HG03066 (cell line): ENCODE measurements around the gene DDA1.
A peak's percentile ranks its signal among the peaks of the same experiment; 100 is the strongest.
"Not testable (repeated sequence)": the region's sequence is repeated elsewhere in the genome, so short reads cannot be mapped to it uniquely, and the experiment has no call there.

ENCODE experiments used
- ATAC-seq: cut with Tn5 transposase; IDR thresholded peaks from one replicate; pipeline ENCODE4 v1.9.1; 2021; ENCODE audit warnings: low read depth; ENCODE audit not compliant: unreplicated experiment

Gene DDA1

DNA sequence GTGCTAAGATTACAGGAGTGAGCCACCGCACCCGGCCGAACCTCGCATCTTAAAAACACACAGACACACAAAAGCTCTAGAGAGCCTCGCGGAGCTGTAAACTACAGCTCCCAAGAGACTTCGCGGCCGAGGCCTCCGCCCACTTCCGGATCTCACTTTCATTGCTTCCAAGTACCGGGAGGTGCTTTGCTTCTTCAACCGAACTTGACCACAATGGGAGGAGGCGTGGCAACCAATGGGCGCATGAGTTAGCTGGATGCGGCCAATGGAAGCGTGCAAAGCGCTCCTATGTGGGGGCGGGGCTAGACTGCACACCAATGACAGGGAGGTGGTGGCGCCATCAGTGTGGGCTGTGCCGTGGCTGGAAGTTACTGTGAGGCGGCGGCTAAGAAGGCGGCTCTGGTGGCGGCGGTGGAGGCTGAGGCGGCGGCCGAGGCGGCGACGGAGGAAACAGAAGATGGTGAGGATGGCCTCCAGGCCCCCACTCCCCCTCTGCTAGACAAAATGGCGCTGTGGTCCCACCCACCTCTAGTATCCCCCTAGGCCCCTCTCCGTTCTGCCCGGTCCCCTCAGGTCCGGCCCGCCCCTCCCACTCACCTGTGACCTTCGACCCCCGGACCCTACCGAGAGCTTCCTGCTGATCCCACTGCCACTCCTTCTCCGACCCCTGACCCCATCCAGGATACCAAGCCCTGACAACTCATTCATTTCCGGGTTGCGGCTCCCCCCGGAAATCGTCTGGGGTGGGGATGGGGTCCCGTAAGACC is at the start of gene DDA1:
Gene DDA1, plus strand, starts transcription at position 366 of the 767 bp plus-strand sequence. Its CDS starts 92 bp downstream, at position 458.
- ATAC-seq = peak; percentile 71

DNA sequence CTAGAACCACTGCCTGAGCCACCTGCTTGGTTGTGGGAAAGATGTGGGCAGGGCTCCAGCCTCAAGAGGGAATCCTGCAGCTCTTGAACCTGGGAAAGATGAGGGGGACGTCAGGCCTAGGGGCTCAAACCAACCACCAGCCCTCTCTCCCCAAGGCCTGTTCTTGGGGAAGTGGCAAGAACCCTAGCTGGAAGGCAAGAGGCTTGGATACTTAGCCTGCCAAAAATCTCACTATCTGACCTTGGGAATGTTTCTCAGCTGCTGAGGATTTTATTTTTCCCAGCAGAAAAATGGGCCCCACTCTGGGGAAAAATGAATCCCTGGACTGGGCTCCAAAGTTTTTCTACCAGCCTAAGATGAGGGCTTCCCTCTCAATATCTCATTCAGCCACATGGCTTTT is 49.4 kb upstream of the DDA1 start:
- no peak for ATAC-seq

DNA sequence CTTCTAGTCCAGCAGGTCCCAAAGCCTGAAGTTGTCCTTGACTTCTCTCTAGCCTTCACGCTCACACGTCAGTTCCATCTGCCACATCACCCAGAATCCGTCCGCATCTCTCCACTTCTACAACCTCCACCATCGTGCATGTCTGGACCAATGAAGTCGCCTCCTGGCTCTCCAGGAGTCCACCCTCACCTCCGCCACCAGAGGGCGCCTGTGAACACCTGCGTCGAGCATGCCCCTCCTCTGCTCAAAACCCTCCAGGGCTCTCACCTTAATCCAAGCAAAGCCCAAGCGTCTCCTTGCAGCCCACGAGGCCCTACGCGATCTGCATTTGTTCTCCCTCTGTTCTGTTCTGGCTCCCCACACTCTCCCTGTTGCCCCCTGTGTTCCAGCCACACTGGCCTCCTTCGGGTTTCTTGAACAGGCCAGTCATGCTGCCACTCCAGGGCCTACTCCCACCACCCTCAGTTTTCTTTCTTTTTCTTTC is 48.5 kb upstream of the DDA1 start:
- ATAC-seq = no peak

DNA sequence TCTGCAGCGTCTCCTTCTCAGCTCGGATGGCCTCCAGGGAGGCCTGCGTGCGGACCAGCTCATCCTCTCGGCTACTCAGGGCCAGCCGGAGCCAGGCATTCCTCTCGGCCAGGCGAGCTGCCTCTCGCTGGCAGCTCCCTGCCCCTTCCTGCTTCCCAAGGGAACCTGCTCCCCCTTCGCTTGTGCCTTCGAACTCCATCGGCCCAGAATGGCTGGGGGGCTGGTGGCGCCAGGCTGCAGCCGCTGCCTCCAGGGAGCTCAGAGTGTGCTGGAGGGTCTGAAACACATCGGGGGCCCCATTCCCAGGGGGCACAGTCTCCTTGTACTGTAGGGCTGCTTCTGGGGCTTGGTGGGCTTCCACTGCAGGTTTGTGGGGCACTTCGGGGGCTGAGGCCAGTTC is 46.8 kb upstream of the DDA1 start:
- no peak for ATAC-seq

DNA sequence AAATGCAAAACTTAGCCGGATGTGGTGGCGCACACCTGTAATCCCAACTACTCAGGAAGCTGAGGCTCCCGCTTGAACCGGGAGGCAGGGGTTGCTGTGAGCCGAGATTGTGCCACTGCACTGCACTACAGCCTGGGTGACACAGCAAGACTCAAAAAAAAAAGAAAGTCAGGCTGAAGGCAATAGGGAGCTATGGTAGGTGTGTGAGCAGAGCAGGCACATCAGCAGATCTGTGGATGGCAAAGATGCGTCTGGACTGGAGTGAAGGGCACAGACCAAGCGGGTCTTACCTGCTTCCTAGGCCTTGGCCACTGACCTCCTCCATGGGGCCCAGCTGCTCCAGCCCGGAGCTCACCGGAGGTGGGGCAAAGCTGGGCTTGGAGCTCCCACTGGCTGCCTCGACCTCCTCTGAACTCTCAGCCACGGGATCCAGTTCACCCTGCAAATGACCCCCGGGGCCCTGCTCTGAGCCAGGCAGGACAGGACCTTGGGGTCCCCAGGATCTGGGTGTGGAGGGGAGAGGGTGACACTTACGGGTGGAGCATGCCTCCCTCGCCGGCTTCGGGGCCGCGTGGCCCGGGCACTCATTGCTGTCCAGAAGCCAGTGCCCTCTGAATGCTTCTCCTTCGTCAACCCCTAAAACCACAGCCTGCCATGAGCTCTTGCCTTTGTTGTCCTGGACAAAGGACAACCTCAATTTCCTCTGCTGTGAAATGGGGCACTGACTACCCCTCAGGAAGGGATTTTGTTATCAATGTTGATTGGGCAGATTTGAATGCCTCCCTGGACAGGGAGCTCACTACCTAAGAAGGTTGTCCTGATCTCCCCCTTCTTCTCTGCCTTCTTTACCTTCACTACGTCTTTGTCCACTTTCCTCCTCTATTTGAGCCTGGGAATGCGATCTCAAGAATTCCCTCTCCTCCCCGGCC is 45.4 kb upstream of the DDA1 start:
- ATAC-seq = no peak

DNA sequence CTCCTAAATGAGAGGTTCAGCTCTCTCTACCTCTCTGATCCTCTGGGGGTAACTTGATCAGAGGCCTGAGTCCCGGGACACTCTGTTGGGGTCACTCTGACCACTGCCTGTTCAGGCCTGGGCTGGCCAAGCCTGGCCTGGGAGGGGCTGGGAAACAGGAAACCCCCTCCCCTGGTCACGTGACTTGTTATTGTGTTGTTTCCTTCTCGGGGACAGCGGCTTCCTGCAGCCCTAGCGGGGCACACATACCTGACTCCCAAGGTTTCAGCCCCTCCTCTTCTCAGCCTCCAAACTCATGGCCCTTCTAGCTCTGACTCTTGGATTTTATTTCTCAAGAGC is 44.8 kb upstream of the DDA1 start, which contains the start of gene USHBP1:
Gene USHBP1, minus strand, starts transcription at position 105 of the 339 bp plus-strand sequence. CDS start 446 bp downstream, outside the sequence.
- ATAC-seq = no peak

DNA sequence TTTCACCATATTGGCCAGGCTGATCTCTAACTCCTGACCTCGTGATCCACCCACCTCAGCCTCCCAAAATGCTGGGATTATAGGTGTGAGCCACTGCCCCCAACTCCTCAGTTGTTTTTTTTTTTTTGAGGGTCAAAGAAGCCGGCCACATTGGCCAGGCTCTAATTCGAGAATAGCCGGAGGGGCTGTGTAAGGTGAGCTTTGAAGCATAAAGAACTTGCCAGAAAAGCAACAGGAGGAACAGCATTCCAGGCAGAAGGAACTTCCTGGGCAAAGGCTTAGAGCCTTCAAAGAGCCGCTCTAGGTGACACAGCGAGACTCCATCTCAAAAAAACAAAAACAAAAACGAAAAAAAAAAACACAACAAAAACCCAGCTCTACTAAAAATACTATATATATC is 43.3 kb upstream of the DDA1 start:
- ATAC-seq = no peak

DNA sequence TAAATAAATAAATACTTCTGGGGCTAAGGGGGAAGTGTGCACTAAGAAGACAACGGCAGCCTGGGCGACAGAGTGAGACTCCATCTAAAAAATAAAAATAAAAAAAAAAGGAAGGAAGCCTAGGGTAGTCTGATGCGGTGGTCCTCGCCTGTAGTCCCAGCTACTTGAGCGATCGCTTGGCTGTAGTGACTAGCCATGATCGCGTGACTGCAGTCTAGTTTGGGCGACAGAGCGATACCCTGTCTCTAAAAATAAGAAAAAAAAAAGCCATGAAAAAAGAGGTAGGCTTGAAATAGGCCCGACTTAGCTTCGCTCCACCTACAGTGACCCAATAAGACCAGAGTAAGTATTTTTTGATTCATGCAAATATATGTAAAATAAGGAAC is 42.8 kb upstream of the DDA1 start:
- ATAC-seq = peak; percentile 18

DNA sequence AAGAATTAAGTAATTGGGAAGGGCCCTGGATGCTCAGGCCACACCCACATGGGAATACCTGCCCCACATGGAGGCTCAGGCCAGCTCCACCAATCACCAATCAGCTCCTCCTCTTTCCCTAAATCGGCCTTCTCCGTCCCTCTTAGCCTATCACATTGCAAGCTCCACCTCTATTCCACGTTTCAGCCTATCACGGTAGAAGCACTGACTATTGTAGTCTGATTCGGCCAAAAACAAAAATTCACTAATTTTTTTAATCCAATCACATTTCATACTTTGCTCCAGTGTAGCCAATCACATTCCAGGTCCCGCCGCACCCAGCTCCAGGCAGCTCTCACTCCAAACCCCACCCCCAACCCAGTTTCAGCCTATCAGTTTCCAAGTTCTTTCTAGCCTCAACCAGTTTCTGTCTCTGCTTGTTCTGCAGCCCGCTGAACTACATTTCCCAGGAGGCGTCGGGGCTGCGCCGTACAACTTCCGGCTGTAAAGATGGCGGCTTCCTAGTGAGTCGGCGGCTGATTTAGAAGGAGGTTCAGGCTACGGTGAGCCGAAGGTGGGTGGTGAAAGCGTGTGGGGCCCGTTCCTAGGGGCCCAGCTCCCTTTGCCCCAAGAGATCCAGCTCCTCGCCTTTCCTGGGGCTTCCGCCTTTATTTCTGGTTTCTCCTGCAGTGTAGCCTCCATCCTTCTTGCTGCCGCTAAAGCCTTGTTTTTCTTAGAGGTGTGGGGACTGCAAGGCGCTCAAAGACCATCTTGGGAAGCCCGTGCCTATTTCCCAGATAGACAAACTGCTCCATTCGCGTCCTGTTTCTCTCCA is 42.2 kb upstream of the DDA1 start, which contains the start of gene BABAM1:
Gene BABAM1, plus strand, starts transcription at position 469 of the 814 bp plus-strand sequence. CDS start 1,364 bp downstream, outside the sequence.
- ATAC-seq = peak; percentile 95

DNA sequence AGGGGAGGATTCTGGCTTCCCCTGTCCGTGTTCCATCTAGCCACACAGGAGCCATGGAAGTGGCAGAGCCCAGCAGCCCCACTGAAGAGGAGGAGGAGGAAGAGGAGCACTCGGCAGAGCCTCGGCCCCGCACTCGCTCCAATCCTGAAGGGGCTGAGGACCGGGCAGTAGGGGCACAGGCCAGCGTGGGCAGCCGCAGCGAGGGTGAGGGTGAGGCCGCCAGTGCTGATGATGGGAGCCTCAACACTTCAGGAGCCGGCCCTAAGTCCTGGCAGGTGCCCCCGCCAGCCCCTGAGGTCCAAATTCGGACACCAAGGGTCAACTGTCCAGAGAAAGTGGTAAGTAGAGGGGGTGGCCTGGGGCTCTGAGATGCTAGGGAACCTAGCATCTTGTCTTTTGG is 40.6 kb upstream of the DDA1 start:
- ATAC-seq = no peak

DNA sequence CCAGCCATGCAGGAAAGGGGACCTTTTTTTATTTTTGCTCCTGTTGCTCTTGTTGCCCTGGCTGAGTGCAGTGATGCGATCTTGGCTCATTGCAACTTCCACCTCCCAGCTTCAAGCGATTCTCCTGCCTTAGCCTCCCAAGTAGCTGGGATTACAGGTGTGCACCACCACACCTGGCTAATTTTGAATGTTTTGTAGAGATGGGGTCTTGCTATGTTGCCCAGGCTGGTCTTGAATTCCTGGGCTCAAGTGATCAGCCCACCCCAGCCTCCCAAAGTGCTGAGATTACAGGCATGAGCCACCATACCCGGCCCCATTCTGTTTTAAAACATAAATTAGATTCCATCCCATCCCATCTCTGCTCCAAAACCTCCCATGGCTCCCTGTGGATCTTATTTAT is 34.5 kb upstream of the DDA1 start:
- not testable (repeated sequence) for ATAC-seq

DNA sequence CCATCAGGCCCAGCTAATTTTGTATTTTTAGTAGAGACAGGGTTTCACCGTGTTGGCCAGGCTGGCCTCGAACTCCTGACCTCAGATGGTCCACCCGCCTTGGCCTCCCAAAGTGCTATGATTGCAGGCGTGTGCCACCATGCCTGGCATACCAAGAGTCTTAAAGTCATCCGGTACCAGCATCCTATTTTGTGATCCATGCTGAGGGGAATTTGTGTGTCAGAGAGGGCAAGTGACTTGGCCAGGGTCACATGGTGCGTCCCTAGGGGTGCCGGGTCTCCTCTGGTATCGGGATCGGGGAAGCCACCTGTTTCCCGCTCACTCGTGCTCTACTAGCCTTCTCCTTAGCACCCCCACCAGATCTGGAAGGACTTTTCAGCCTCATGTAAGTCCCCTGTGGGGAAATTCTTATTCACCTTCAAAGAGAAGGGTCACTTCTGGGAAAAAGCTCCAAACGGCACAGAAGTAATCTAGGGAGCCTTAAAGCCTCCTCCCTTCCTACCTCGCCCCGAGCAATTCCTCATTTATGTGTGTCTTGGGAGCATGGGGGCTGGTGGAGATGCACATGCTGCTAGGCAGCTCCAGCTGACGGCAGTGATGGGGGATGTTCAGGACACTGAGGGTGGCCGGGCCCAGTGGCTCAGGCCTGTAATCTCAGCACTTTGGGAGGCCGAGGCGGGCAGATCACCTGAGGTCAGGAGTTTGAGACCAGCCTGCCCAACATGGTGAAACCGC is 33.8 kb upstream of the DDA1 start:
- ATAC-seq = no peak

DNA sequence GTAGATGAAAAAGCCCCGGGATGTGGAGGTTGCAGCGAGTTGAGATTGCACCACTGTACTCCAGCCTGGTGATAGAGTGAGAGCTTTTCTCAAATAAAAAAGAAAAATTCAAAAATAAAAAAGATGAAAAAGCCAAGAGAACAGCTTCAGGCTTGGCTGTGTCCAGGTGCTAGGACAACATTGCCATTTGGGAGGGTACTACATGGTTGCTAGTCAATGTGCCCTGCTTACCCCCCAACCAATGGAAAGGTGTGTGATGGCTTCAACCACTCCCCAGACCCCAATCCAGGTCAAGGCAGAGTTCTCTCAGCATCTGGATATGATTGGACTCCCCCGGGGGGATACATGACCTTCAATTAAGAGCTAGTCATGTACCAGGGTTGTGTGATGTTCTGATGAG is 29.9 kb upstream of the DDA1 start:
- ATAC-seq = no peak

DNA sequence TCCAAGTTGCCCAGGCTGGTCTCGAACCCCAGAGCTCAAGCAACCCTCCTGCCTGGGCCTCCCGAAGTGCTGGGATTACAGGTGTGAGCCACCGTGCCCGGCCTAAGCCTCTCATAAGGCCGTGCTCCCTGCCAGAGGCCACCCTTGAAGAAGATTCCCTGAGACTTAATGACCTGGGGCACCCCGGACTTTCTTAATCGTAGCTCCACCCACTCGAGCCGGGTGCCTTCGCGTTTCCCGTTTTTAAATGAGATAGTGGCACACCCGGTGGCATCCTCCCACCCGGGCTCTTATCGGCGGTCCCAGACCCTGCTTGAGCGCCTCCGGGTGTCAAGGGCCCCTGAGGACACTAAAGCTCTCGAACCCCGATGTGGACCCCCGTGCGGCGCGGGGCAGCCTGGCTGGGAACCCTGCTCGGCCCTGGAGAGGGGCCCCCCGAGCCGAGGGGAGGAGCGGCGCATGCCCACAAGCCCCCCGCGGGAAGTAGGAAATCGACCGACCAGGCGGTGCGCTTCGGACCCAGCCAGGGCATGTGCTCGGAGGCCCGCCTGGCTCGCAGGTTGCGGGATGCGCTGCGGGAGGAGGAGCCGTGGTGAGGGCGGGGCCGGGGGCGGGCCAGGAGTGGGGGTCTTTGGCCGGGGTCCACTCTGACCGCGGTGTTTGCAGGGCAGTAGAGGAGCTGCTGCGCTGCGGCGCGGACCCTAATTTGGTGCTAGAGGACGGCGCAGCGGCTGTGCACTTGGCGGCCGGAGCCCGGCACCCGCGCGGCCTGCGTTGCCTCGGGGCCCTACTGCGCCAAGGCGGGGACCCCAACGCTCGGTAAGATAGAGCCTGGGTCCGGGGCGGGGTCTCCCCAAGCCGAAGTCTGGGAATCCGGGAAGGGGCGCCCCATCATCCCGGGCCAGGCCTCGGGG is 27.7 kb upstream of the DDA1 start, which contains the start of gene ANKLE1:
Gene ANKLE1, plus strand, starts transcription at position 511 of the 914 bp plus-strand sequence. Its CDS starts 20 bp downstream, at position 531.
- ATAC-seq = no peak

DNA sequence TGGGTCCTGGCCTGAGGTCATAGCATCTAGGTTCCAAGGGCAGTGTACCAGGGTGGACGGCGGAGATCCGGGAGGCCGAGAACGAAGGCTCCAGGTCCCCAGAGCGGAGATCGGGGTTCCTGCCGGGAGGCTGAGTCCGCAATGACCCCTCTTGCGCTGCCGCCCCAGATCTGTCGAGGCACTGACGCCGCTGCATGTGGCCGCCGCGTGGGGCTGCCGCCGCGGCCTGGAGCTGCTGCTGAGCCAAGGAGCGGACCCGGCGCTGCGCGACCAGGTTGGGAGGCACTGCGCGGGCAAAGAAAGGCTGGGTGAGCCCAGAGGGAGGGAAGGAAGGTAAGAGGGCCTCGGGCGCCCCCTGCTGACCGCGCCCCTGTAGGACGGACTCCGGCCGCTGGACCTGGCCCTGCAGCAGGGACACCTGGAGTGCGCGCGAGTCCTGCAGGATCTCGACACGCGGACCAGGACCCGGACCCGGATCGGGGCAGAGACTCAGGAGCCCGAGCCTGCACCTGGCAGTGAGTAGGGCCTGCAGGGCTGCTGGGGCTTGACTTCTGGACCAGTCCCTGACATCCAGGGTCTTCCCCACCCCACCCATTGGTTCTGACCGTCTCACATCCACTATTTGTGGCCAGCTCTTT is 26.8 kb upstream of the DDA1 start:
- ATAC-seq = peak; percentile 62

DNA sequence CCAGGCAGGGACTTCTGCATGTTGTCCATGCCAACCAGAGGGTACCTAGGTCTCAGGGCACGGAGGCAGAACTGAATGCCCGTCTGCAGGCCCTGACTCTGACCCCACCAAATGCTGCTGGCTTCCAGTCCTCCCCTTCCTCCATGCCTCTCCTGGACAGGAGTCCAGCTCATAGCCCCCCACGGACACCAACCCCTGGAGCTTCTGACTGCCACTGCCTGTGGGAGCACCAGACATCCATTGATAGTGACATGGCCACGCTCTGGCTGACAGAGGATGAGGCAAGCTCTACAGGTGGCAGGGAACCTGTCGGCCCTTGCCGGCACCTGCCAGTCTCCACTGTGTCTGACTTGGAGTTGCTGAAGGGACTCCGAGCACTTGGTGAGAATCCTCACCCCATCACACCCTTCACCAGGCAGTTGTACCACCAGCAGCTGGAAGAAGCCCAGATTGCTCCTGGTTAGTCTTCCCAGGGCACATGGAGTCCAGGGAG is 25.8 kb upstream of the DDA1 start:
- no peak for ATAC-seq

DNA sequence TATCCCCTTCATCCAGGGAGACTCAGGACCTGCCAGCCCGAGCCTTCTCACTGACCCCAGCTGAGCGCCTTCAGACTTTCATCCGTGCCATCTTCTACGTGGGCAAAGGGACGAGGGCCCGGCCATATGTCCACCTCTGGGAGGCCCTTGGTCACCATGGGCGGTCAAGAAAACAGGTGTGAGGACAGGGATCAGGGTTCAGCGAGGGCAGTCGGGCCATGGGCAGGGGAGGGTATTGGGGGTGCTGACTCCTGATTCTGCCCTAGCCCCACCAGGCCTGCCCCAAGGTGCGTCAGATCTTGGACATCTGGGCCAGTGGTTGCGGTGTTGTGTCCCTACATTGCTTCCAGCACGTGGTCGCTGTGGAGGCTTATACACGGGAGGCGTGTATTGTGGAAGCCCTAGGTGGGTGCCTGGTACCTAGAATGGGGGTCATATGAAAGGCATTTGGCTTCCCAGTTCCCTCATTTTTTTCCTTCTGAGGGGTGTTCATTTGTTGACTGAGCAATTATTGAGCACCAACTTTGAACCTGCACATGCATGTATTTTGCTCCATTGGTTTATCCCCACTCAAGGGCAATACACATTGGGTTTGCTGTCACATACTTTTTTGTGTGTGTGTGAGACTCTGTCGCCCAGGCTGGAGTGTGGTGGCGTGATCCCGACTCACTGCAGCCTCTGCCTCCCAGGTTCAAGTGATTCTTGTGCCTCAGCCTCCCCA is 23.8 kb upstream of the DDA1 start:
- no peak for ATAC-seq
